HepG2 (cell line): ENCODE data around the gene DNAL4. TPM values are rescaled to one million over a fixed set of nuclear protein-coding genes. Genes with fewer than 3 reads are reported as not detected.
A peak's percentile ranks its signal among the peaks of the same experiment; 100 is the strongest.

ENCODE experiments used
- DMTF1 ChIP-seq: sonication (generic); formaldehyde crosslinking; IDR thresholded peaks from 2 replicates; pipeline ENCODE4 v1.4.0; 2020; ENCODE audit warnings: mild to moderate bottlenecking, missing genetic modification reagents
- GABPA ChIP-seq, 2 experiments: IDR thresholded peaks; 2 replicates each; pipeline ENCODE4 v1.6.1; 2011 to 2016; ENCODE audit warnings: low read depth in 2 of 2, low read length in 1 of 2, missing biosample characterization in 1 of 2, missing genetic modification characterization in 1 of 2
- HMGXB4 ChIP-seq, 2 experiments: sonication (generic) in 1 of 2; formaldehyde crosslinking in 1 of 2; IDR thresholded peaks; 2 replicates each; pipeline versions ENCODE4 v1.4.0 to v1.6.1; 2018 to 2020; ENCODE audit warnings: missing genetic modification reagents in 2 of 2, borderline replicate concordance in 1 of 2, low read depth in 1 of 2, mild to moderate bottlenecking in 1 of 2, missing biosample characterization in 1 of 2
- ISL2 ChIP-seq: sonication (generic); formaldehyde crosslinking; IDR thresholded peaks from 2 replicates; pipeline ENCODE4 v1.5.0; 2020; ENCODE audit warnings: missing genetic modification reagents
- MAZ ChIP-seq, 2 experiments: sonication (generic) in 1 of 2; formaldehyde crosslinking in 1 of 2; IDR thresholded peaks; 2 replicates each; pipeline versions ENCODE4 v1.5.0 to v1.6.1; 2012 to 2020; ENCODE audit warnings: low read depth in 2 of 2, mild to moderate bottlenecking in 2 of 2, borderline replicate concordance in 1 of 2, improper control_type of control experiment in 1 of 2, low read length in 1 of 2, missing genetic modification reagents in 1 of 2, moderate library complexity in 1 of 2
- NCOA5 ChIP-seq: sonication (generic); formaldehyde crosslinking; IDR thresholded peaks from 2 replicates; pipeline ENCODE4 v1.4.0; 2020; ENCODE audit warnings: missing genetic modification reagents
- NFE2L2 ChIP-seq: fragments of 150-350 bp; IDR thresholded peaks from 2 replicates; pipeline ENCODE4 v1.6.1; 2014; ENCODE audit warnings: low read length
- NFIB ChIP-seq: sonication (generic); formaldehyde crosslinking; IDR thresholded peaks from 2 replicates; pipeline ENCODE4 v1.9.0; 2021; ENCODE audit warnings: missing genetic modification reagents, mild to moderate bottlenecking, borderline replicate concordance
- PCBP2 ChIP-seq: fragments of 200-400 bp; formaldehyde crosslinking; optimal IDR thresholded peaks from 2 replicates; pipeline ENCODE3; 2018; ENCODE audit warnings: low read length, low read depth; ENCODE audit not compliant: poor library complexity, severe bottlenecking
- PHF21A ChIP-seq: sonication (generic); formaldehyde crosslinking; IDR thresholded peaks from 2 replicates; pipeline ENCODE4 v1.5.0; 2020; ENCODE audit warnings: mild to moderate bottlenecking, missing genetic modification reagents
- RBM22 ChIP-seq: fragments of 200-400 bp; formaldehyde crosslinking; optimal IDR thresholded peaks from 2 replicates; pipeline ENCODE3; 2017; ENCODE audit warnings: mild to moderate bottlenecking, low read length, moderate library complexity
- REPIN1 ChIP-seq: sonication (generic); formaldehyde crosslinking; IDR thresholded peaks from 2 replicates; pipeline ENCODE4 v1.8.0; 2022; ENCODE audit warnings: missing genetic modification reagents, low read depth, mild to moderate bottlenecking, borderline replicate concordance
- SMYD3 ChIP-seq: sonication (generic); formaldehyde crosslinking; IDR thresholded peaks from 2 replicates; pipeline ENCODE4 v1.8.1; 2023; ENCODE audit warnings: mild to moderate bottlenecking, missing genetic modification reagents
- TFDP2 ChIP-seq: sonication (generic); formaldehyde crosslinking; IDR thresholded peaks from 2 replicates; pipeline ENCODE4 v1.4.0; 2020; ENCODE audit warnings: missing genetic modification reagents
- ZBTB25 ChIP-seq: IDR thresholded peaks from 2 replicates; pipeline ENCODE4 v1.6.1; 2018; ENCODE audit warnings: missing genetic modification reagents
- ZNF512 ChIP-seq: sonication (generic); formaldehyde crosslinking; IDR thresholded peaks from 2 replicates; pipeline ENCODE4 v1.4.0; 2020; ENCODE audit warnings: mild to moderate bottlenecking, missing genetic modification reagents
- ZNF556 ChIP-seq: sonication (generic); formaldehyde crosslinking; IDR thresholded peaks from 2 replicates; pipeline ENCODE4 v1.4.0; 2020; ENCODE audit warnings: mild to moderate bottlenecking, missing genetic modification reagents, borderline replicate concordance
- ZNF674 ChIP-seq: sonication (generic); formaldehyde crosslinking; IDR thresholded peaks from 2 replicates; pipeline ENCODE4 v1.5.0; 2020; ENCODE audit warnings: low read depth, mild to moderate bottlenecking, missing genetic modification reagents
- ZNF773 ChIP-seq: sonication (generic); formaldehyde crosslinking; IDR thresholded peaks from 2 replicates; pipeline ENCODE4 v1.4.0; 2020; ENCODE audit warnings: missing genetic modification reagents, borderline replicate concordance
- polyA plus RNA-seq, 8 experiments: library from polyadenylated mRNA; depleted of rRNA in 3 of 8; stranded (reverse) in 7 of 8; unstranded in 1 of 8; fragments of >200 nt; fragmentation: Illumina TruSeq in 4 of 8; extraction: Trizol in 4 of 8; gene quantifications; 2 replicates each; pipeline versions ENCODE4 v1.2.1 to v1.2.3, GENCODE V29; 2011 to 2016; ENCODE audit warnings: low read depth in 4 of 8, missing spikeins in 1 of 8, mixed read lengths in 1 of 8; ENCODE audit not compliant: insufficient read depth in 1 of 8
- total RNA-seq, 5 experiments: library from RNA; depleted of rRNA; stranded (reverse); fragments of >200 nt; fragmentation: Illumina TruSeq; extraction: Trizol; gene quantifications; 2 replicates each; pipeline ENCODE4 v1.2.3, GENCODE V29; 2016; ENCODE audit warnings: low read depth in 1 of 5

Gene DNAL4
- total and polyA plus RNA-seq, 2 of the 13 experiments (the other 11 are each of a cell fraction or from before 2014, with no cell fraction given), result 8.0 to 10.7 TPM

GRCh38 chr22:38755911-38756532 lies 37.9 kb downstream of the DNAL4 start, which contains the start of gene SUN2 (continued):
- no peak; the same call in 1 of the 2 replicates for TF ChIP-seq TFDP2 (CRISPR knock-in tag)
- no peak for TF ChIP-seq ZBTB25
- no peak for TF ChIP-seq PCBP2
- no peak for TF ChIP-seq DMTF1
- TF ChIP-seq HMGXB4 (CRISPR knock-in tag; IDR thresholded peaks at IDR 0.05; ENCODE audit: borderline replicate concordance in 1 of 2, low read depth in 1 of 2), result no peak; a peak in 1 of 4 replicates
- TF ChIP-seq ZNF773, result no peak
- no peak for TF ChIP-seq RBM22
- no peak for TF ChIP-seq NFE2L2
- no peak for TF ChIP-seq NFIB
- no peak for TF ChIP-seq ZNF512 (CRISPR knock-in tag)
- no peak for TF ChIP-seq ZNF674 (CRISPR knock-in tag)
- no peak for TF ChIP-seq ZNF556 (CRISPR knock-in tag)
- no peak for TF ChIP-seq REPIN1 (CRISPR knock-in tag)
- TF ChIP-seq ISL2 (CRISPR knock-in tag), result no peak
- no peak for TF ChIP-seq NCOA5 (CRISPR knock-in tag)
- peak; percentile 34; the same call in 1 of the 2 replicates for TF ChIP-seq PHF21A
- no peak for TF ChIP-seq GABPA (IDR thresholded peaks at IDR 0.05; ENCODE audit: low read depth, low read length)
- no peak for TF ChIP-seq GABPA (CRISPR knock-in tag; IDR thresholded peaks at IDR 0.05; ENCODE audit: low read depth)
- no peak for TF ChIP-seq SMYD3 (CRISPR knock-in tag)
- TF ChIP-seq MAZ (IDR thresholded peaks at IDR 0.05; ENCODE audit: borderline replicate concordance, low read depth, low read length), result no peak
- TF ChIP-seq MAZ (CRISPR knock-in tag; IDR thresholded peaks at IDR 0.05; ENCODE audit: low read depth), result no peak; the same call in 1 of the 2 replicates
